Measurements from ENCODE around the gene AP4S1.

The AP4S1 gene

GRCh38 chr14:31122921-31123320, 97.5 kb downstream of the AP4S1 start:
- no peak overlapping the region for H3K9ac ChIP-seq (ENCODE audit: low read depth, low read length)
- H3K36me3 ChIP-seq (ENCODE audit: insufficient read depth, low read length), result peaks cover 81% of the 10 kb centered on the region
- H3K4me3 ChIP-seq (ENCODE audit: low read depth in 1 of 2, low read length in 2 of 2), result no peak overlapping the region
- no peak overlapping the region for H3K4me2 ChIP-seq (ENCODE audit: insufficient read depth, low read length)
- H3K4me1 ChIP-seq (ENCODE audit: insufficient read depth, low read length), result no peaks in the 10 kb centered on the region
- peaks cover 5% of the 10 kb centered on the region; the same call in 1 of the 2 replicates for H4K20me1 ChIP-seq (ENCODE audit: insufficient read depth, low read length)
- no peaks in the 10 kb centered on the region for H3K27me3 ChIP-seq (ENCODE audit: insufficient read depth, low read length, poor library complexity)
- H2AFZ ChIP-seq (ENCODE audit: low read depth, low read length), result no peak overlapping the region
- no peak for DNase-seq
- H3K27ac ChIP-seq (ENCODE audit: low read length), result no peak overlapping the region
- no peak for ATAC-seq (ENCODE audit: insufficient read depth, low read depth)
- no peak for TF ChIP-seq EZH2 (IDR thresholded peaks at IDR 0.05; ENCODE audit: borderline replicate concordance, low read depth, low read length, severe bottlenecking)
- TF ChIP-seq, protein P1, sequence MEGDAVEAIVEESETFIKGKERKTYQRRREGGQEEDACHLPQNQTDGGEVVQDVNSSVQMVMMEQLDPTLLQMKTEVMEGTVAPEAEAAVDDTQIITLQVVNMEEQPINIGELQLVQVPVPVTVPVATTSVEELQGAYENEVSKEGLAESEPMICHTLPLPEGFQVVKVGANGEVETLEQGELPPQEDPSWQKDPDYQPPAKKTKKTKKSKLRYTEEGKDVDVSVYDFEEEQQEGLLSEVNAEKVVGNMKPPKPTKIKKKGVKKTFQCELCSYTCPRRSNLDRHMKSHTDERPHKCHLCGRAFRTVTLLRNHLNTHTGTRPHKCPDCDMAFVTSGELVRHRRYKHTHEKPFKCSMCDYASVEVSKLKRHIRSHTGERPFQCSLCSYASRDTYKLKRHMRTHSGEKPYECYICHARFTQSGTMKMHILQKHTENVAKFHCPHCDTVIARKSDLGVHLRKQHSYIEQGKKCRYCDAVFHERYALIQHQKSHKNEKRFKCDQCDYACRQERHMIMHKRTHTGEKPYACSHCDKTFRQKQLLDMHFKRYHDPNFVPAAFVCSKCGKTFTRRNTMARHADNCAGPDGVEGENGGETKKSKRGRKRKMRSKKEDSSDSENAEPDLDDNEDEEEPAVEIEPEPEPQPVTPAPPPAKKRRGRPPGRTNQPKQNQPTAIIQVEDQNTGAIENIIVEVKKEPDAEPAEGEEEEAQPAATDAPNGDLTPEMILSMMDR (IDR thresholded peaks at IDR 0.05; ENCODE audit: borderline replicate concordance, extremely low read depth, low read length, poor library complexity, severe bottlenecking), result no peak
- H3K79me2 ChIP-seq (ENCODE audit: insufficient read depth, low read length), result no peaks in the 10 kb centered on the region
- no peaks in the 10 kb centered on the region for H3K9me3 ChIP-seq (ENCODE audit: insufficient read depth, low read length, severe bottlenecking)

DNA sequence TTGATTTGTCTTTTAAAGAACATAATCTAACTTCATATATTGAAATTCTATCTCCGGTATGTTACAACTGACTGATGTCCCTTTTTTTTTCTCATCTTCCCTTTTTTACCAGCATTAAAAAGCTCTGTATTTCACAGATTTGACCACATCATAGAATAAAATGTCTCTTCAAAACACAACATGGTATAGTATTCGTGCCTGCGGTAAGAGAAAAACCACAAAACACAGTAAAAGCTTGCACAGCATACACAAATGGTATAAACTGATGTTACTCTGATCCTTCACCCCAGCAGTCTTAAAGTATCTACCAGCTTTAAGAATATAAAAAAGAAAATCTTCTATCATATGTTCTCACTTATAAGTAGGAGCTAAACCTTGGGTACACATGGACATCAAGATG, 98.7 kb downstream of the AP4S1 start:
- H2AFZ ChIP-seq (ENCODE audit: low read depth, low read length), result no peak overlapping the region
- TF ChIP-seq EZH2 (IDR thresholded peaks at IDR 0.05; ENCODE audit: borderline replicate concordance, low read depth, low read length, severe bottlenecking), result no peak
- TF ChIP-seq, protein P1 (IDR thresholded peaks at IDR 0.05; ENCODE audit: borderline replicate concordance, extremely low read depth, low read length, poor library complexity, severe bottlenecking), result no peak
- no peaks in the 10 kb centered on the region for H3K27me3 ChIP-seq (ENCODE audit: insufficient read depth, low read length, poor library complexity)
- peaks cover 10% of the 10 kb centered on the region; the same call in 1 of the 2 replicates for H4K20me1 ChIP-seq (ENCODE audit: insufficient read depth, low read length)
- DNase-seq (peak; percentile 20), ATAC-seq (ENCODE audit: insufficient read depth, low read depth) (peak; percentile 95)
- H3K9ac ChIP-seq (ENCODE audit: low read depth, low read length), result no peak overlapping the region
- H3K4me2 ChIP-seq (ENCODE audit: insufficient read depth, low read length), result no peak overlapping the region
- H3K79me2 ChIP-seq (ENCODE audit: insufficient read depth, low read length), result no peaks in the 10 kb centered on the region
- no peaks in the 10 kb centered on the region for H3K9me3 ChIP-seq (ENCODE audit: insufficient read depth, low read length, severe bottlenecking)
- H3K4me3 ChIP-seq (ENCODE audit: low read depth in 1 of 2, low read length in 2 of 2), result no peak overlapping the region
- H3K27ac ChIP-seq (ENCODE audit: low read length), result no peak overlapping the region
- H3K36me3 ChIP-seq (ENCODE audit: insufficient read depth, low read length), result peaks cover 81% of the 10 kb centered on the region
- no peaks in the 10 kb centered on the region for H3K4me1 ChIP-seq (ENCODE audit: insufficient read depth, low read length)

DNA sequence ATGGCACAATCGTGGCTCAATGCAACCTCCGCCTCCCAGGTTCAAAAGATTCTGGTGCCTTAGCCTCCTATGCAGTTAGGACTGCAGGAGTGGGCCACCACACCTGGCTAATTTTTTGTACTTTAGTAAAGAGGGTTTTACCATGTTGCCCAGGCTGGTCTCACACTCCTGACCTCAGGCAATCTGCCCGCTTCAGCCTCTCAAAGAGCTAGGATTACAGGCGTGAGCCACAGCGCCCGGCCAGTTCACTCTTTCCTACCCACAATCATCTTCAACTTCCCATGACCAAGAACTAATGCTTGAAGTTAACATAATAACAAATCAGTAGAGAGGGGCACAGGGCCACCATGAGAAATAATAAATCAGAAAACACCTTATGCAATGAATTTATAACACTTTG, 99.8 kb downstream of the AP4S1 start:
- Histone ChIP-seq H3K4me1 (ENCODE audit: insufficient read depth, low read length) (no peaks in the 10 kb centered on the region), H3K27me3 (ENCODE audit: insufficient read depth, low read length, poor library complexity) (no peaks in the 10 kb centered on the region), H2AFZ (ENCODE audit: low read depth, low read length) (no peak overlapping the region), H3K36me3 (ENCODE audit: insufficient read depth, low read length) (peaks cover 80% of the 10 kb centered on the region), H3K79me2 (ENCODE audit: insufficient read depth, low read length) (no peaks in the 10 kb centered on the region), H3K9me3 (ENCODE audit: insufficient read depth, low read length, severe bottlenecking) (no peaks in the 10 kb centered on the region), H3K4me3 (ENCODE audit: low read depth in 1 of 2, low read length in 2 of 2) (no peak overlapping the region), H3K27ac (ENCODE audit: low read length) (no peak overlapping the region), H4K20me1 (ENCODE audit: insufficient read depth, low read length) (peaks cover 12% of the 10 kb centered on the region; the same call in 1 of the 2 replicates), H3K9ac (ENCODE audit: low read depth, low read length) (no peak overlapping the region), H3K4me2 (ENCODE audit: insufficient read depth, low read length) (no peak overlapping the region)
- TF ChIP-seq, protein P1 (IDR thresholded peaks at IDR 0.05; ENCODE audit: borderline replicate concordance, extremely low read depth, low read length, poor library complexity, severe bottlenecking), result no peak
- TF ChIP-seq EZH2 (IDR thresholded peaks at IDR 0.05; ENCODE audit: borderline replicate concordance, low read depth, low read length, severe bottlenecking), result no peak
- no peak for ATAC-seq (ENCODE audit: insufficient read depth, low read depth)
- DNase-seq, result no peak

- Histone ChIP-seq H3K27ac (ENCODE audit: low read length) (no peak overlapping the region), H3K4me1 (ENCODE audit: insufficient read depth, low read length) (no peaks in the 10 kb centered on the region), H3K9me3 (ENCODE audit: insufficient read depth, low read length, severe bottlenecking) (no peaks in the 10 kb centered on the region), H3K4me2 (ENCODE audit: insufficient read depth, low read length) (no peak overlapping the region), H3K4me3 (ENCODE audit: low read depth in 1 of 2, low read length in 2 of 2) (no peak overlapping the region), H3K27me3 (ENCODE audit: insufficient read depth, low read length, poor library complexity) (no peaks in the 10 kb centered on the region), H2AFZ (ENCODE audit: low read depth, low read length) (no peak overlapping the region), H3K9ac (ENCODE audit: low read depth, low read length) (no peak overlapping the region), H4K20me1 (ENCODE audit: insufficient read depth, low read length) (peaks cover 12% of the 10 kb centered on the region; the same call in 1 of the 2 replicates), H3K79me2 (ENCODE audit: insufficient read depth, low read length) (no peaks in the 10 kb centered on the region), H3K36me3 (ENCODE audit: insufficient read depth, low read length) (peaks cover 79% of the 10 kb centered on the region)
- TF ChIP-seq, protein P1 (IDR thresholded peaks at IDR 0.05; ENCODE audit: borderline replicate concordance, extremely low read depth, low read length, poor library complexity, severe bottlenecking), result no peak
- TF ChIP-seq EZH2 (IDR thresholded peaks at IDR 0.05; ENCODE audit: borderline replicate concordance, low read depth, low read length, severe bottlenecking), result no peak
- ATAC-seq (ENCODE audit: insufficient read depth, low read depth) (no peak), DNase-seq (no peak)
These were observed 101.2 kb downstream of the AP4S1 start for GRCh38 chr14:31126680-31127079.
